Astrocyte (in vitro differentiated cells and primary cell): ENCODE data around the gene TXLNG.

ENCODE experiments used
- CTCF ChIP-seq: IDR thresholded peaks from 2 replicates; pipeline ENCODE4 v1.5.1; 2011; ENCODE audit warnings: low read depth, mild to moderate bottlenecking, inconsistent platforms, low read length, moderate library complexity; ENCODE audit not compliant: insufficient read depth
- EZH2 ChIP-seq: IDR thresholded peaks from 2 replicates; pipeline ENCODE4 v1.6.1; 2012; ENCODE audit warnings: mild to moderate bottlenecking, low read length, inconsistent platforms; ENCODE audit not compliant: insufficient read depth

- TF ChIP-seq CTCF = peak; percentile 18
- TF ChIP-seq EZH2 = no peak
Measured at GRCh38 chrX:16836371-16836770, 50.1 kb downstream of the TXLNG start.
